HG02943 (cell line): ENCODE data around the gene GPC3.
A peak's percentile ranks its signal among the peaks of the same experiment; 100 is the strongest.
"Not testable (repeated sequence)": the region's sequence is repeated elsewhere in the genome, so short reads cannot be mapped to it uniquely, and the experiment has no call there.

Source experiments
- ATAC-seq: cut with Tn5 transposase; IDR thresholded peaks from one replicate; pipeline ENCODE4 v1.9.1; 2021; ENCODE audit warnings: mild to moderate bottlenecking, low read depth, moderate library complexity; ENCODE audit not compliant: unreplicated experiment

Gene GPC3

DNA sequence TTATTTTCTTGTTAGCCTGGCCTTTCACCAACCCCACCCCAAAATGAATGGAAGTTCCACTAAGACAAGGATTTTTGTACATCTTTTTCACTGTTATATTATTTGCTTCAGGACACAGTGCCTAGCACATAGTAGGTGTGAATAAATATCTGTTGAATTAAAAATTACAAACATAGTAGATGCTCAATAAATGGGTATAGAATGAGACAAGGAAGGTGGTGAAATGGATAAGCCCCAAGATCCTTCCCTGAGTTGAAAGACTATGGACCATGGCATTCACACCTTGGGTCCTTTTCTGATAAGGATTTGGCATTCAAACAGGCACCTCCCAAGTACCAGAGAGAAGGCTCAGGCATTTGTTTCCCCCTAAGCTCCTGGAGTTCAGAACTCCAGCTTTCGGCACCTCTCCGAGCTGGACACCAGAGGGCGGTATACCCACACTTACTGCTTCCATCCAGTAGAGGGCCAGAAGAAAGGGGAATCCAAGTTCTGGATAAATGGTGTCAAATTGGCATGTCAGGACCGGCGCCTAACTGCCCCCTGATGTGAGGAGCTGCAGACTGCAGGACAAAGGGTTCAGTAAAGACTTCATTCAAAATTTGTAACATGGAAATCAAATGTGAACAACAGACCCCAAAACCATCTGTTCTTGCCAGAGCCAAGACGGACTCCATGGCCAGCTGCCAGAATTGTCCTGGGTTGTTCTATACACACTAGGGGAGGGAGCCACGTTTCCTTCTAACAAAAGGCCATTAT, 193.0 kb downstream of the GPC3 start:
- peak; percentile 79 for ATAC-seq

- ATAC-seq = no peak
Measured at GRCh38 chrX:133789829-133790228, 195.6 kb downstream of the GPC3 start.

DNA sequence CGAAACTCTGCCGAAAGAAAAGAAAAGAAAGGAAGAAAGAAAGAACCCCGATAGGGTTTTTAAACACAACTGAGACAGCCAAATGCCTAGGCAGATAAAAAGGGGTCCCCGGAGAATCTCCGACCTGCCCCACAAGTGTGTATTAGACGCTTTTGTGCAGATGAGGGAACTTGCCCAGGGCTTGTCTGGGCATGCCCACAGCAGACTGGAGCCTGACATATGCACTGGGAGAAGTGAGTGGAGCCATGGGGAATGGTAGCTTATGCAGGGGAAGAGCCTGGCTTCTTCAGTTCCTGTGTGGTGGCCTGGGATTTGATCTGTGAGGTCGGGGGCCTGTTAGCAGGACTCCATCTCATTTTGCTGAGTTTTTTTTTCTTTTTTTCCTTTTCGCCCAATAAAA, 199.0 kb downstream of the GPC3 start:
- no peak for ATAC-seq

GRCh38 chrX:133783274-133783673, 202.1 kb downstream of the GPC3 start:
- peak; percentile 68 for ATAC-seq

- no peak for ATAC-seq
Measured at GRCh38 chrX:133781174-133781573, 204.2 kb downstream of the GPC3 start.

DNA sequence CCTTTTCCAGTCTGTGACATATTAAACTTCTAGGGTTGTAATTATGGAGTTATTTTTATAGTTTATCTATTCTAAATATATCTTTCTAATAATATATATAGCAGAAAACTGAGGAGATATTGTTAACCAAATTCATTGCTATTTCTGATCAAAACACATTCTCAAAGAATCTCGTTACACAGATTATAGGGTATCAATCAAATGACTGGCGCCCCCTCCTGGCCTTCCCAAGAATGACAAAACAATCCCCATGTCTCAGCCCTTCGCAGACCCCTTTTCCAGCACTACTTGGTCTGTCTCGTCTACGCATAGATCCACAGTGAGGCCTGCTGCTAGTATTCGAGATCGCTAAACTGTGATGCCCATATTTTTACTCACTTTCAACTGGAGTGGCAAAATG, 209.3 kb downstream of the GPC3 start:
- no peak for ATAC-seq

GRCh38 chrX:133774807-133775206, 210.6 kb downstream of the GPC3 start:
- no peak for ATAC-seq

DNA sequence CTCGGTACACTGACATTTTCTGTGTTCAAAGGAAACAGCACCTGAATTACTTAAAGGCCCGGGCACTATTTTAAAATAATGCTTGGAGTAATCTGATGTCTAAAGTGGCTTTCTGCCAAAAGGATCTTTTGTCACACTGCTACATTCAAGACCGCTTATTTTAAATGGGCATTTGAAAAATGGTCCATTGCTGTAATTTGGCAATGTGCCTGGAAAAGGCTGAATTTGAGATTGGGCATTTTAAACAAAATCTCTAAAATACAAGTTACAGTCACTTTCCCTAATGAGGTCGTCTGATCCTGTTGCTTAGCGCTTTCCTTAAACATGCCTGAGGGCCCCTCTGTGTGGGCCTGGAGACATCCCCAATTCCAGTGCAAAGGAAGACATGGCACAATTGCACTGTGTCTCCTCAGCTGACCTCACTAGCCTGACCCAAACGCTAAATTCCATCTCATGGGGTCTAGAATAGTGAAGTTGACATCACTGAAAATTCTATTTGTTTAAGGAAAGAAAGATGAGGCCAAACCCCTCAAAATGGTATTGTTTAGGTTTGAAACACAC, 214.2 kb downstream of the GPC3 start:
- ATAC-seq = no peak

DNA sequence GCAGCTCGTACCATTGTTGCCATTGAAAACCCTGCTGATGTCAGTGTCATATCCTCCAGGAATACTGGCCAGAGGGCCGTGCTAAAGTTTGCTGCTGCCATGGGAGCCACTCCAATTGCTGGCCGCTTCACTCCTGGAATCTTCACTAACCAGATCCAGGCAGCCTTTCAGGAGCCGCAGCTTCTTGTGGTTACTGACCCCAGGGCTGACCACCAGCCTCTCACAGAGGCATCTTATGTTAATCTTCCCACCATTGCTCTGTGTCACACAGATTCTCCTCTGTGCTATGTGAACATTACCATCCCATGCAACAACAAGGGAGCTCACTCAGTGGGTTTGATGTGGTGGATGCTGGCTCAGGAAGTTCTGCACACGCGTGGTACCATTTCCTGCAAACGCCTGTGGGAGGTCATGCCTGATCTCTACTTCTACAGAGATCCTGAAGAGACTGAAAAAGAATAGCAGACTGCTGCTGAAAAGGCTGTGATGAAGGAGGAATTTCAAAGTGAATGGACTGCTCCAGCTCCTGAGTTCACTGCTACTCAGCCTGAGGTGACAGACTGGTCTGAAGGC, 222.3 kb downstream of the GPC3 start:
- ATAC-seq = not testable (repeated sequence)

GRCh38 chrX:133754657-133755056, 230.7 kb downstream of the GPC3 start:
- ATAC-seq = no peak

GRCh38 chrX:133749951-133750350, 235.4 kb downstream of the GPC3 start:
- ATAC-seq = no peak

- no peak for ATAC-seq
Measured at GRCh38 chrX:133749370-133749769, 236.0 kb downstream of the GPC3 start.

DNA sequence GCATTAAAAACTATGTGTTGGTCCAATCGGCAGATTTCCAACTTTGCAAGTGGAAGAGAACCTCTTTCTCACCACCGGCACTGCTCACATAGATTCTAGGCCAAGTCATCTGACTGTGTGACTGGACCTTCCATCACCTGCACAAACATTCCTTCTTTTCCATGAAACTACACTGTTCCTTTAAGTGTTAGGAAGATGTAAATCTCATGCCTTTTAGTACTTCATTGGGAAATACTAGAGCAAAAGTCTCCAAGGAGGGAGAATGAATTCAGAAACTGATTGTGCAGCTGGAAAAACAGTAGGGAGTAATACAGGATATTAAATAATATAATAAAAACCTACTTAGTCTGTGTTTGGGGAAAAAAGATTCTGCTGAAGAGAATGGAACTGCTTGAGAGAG, 238.2 kb downstream of the GPC3 start:
- ATAC-seq = no peak

DNA sequence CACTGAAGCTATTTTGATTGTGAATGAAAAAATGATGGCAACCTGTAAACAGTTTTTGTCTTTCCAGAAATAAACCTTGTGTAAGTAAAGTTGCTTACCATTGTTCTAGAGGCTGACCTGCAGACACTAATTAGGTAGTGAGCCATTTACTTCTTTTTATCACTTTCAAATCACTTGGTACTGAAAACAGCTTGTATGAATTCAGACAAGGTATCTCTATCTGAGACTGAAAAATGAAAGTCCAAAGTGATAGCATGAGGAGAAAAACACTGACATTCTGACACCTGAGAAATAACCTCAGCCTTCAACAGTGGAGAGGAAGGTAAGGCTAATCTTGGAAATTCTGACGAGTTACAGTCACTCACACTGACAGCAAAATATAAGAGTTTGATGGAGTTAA, 238.8 kb downstream of the GPC3 start:
- ATAC-seq = no peak

- ATAC-seq = peak; percentile 66
Measured at GRCh38 chrX:133745349-133745748, 240.0 kb downstream of the GPC3 start.

GRCh38 chrX:133742602-133743305, 242.6 kb downstream of the GPC3 start:
- ATAC-seq = no peak

DNA sequence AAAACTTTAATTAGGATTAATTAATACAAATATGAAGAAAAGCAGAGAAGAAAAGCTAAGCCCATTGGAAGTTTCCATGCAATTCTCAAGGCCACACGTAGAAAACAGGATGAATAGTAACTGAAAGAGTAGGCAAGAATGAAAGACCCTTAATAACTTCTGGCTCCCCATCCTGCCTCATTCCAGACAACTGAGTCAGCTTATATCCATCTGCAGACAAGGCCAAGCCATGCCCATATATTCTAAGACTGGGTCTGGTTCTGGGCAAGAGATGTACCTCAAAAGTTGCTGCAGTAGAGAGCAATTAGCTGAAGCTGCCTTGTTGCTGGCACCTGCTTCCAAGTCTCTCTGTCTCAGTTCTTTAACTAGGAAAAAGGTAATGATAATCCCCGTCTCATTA, 244.1 kb downstream of the GPC3 start:
- ATAC-seq = no peak

DNA sequence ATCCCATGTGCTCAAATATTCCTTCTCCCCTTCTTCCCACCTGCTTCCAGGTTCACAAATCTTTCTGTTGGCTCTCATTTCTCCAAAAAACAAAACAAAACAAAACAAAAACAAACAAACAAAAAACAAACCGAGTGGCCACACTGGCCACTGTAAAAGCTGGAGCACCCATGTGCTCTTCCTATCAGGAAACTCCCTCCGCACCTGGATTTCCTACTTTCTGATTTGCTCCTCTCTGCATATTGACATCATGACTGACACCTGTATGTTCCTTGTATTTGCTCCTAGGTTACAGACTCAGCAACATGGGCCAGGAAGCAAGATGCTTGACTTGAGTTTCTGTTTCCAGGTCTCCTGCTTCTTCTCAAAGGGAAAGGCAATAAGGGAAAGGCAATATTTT, 258.8 kb downstream of the GPC3 start:
- ATAC-seq = no peak

- no peak for ATAC-seq
Measured at GRCh38 chrX:133726211-133726630, 259.2 kb downstream of the GPC3 start.

DNA sequence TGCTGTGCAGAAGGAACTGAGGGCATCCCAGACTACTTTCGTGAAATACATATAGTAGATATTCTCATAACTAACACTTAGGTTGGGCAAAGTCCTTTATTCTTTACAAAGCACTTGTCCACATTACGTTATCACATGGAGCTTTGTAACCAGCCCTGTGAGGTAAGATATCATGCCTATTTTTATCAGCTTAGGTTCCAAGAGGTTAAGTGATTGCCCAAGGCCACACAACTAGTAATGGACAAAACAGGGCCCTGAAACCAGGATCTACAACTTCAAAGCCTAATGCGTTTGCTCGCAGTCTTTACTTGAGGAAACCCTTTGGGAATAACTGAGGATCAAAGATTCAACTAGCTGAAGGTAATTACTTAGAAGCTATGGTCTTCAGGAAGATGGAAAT, 261.5 kb downstream of the GPC3 start:
- ATAC-seq = no peak

DNA sequence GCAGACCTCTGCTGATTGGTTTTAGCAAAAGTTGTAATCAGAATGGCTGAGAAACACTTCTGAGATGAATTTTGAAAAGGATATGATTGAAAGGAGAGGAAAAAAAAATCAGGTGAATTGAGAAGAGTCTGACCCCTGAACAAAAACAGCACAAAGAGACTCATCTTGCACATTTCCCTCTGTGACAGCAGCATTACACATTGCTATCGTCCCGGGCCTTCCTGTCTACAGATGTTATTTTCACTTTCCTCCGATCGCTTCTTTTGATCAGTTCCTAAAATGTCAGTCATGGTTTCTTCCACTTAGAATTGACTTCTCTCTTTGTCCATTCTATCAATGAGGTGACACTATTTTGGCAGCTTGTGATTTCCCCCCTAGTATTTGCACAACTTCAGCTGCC, 262.6 kb downstream of the GPC3 start:
- no peak for ATAC-seq
